Neural crest cell (in vitro differentiated cells): ENCODE results near the gene RALGDS. TPM values are rescaled to one million over a fixed set of nuclear protein-coding genes. Genes with fewer than 3 reads are reported as not detected.
"Not testable (repeated sequence)": the region's sequence is repeated elsewhere in the genome, so short reads cannot be mapped to it uniquely, and the experiment has no call there.

Experiments
- DNase-seq: peaks from one replicate; pipeline ENCODE4 v3.0.0; 2021; ENCODE audit warnings: low read depth, mixed read lengths, low spot score
- H3K27ac Mint-ChIP-seq: one replicate; pipeline ENCODE4 v1.8.0; 2021; ENCODE audit warnings: mild to moderate bottlenecking, mixed read lengths; ENCODE audit not compliant: unreplicated experiment
- H3K27me3 Mint-ChIP-seq: 2 replicates; pipeline ENCODE4 v1.8.0; 2021; ENCODE audit warnings: low read depth, mild to moderate bottlenecking, mixed read lengths
- H3K36me3 Mint-ChIP-seq: 2 replicates; pipeline ENCODE4 v1.8.0; 2021; ENCODE audit warnings: low read depth, mild to moderate bottlenecking, mixed read lengths
- H3K4me1 Mint-ChIP-seq: 2 replicates; pipeline ENCODE4 v1.8.0; 2021; ENCODE audit warnings: mixed read lengths
- H3K4me3 Mint-ChIP-seq: one replicate; pipeline ENCODE4 v1.8.0; 2021; ENCODE audit warnings: mild to moderate bottlenecking, mixed read lengths
- H3K9me3 Mint-ChIP-seq: 2 replicates; pipeline ENCODE4 v1.8.0; 2021; ENCODE audit warnings: mixed read lengths
- long read RNA-seq: library from polyadenylated mRNA; unstranded; transcript quantifications from one replicate; pipeline ENCODE4 v2.0.0, GENCODE V29; 2020
- total RNA-seq: library from RNA; stranded (reverse); gene quantifications from 2 replicates; pipeline ENCODE4 v1.2.1, GENCODE V29; 2021
- TF ChIP-seq, protein P1 (sequence below): fragments of 200-600 bp; sonication (generic); conservative IDR thresholded peaks from 2 replicates; pipeline ENCODE4 v1.5.0; 2021; ENCODE audit warnings: antibody characterized with exemption, mild to moderate bottlenecking

Gene RALGDS
- total RNA-seq, result 72.4 and 73.8 TPM in 2 replicates
- long read RNA-seq, partial matches to known transcripts, result 0 of 1 reads
- long read RNA-seq, other reads (novel, unspliced or antisense), result 1 of 1 reads

DNA sequence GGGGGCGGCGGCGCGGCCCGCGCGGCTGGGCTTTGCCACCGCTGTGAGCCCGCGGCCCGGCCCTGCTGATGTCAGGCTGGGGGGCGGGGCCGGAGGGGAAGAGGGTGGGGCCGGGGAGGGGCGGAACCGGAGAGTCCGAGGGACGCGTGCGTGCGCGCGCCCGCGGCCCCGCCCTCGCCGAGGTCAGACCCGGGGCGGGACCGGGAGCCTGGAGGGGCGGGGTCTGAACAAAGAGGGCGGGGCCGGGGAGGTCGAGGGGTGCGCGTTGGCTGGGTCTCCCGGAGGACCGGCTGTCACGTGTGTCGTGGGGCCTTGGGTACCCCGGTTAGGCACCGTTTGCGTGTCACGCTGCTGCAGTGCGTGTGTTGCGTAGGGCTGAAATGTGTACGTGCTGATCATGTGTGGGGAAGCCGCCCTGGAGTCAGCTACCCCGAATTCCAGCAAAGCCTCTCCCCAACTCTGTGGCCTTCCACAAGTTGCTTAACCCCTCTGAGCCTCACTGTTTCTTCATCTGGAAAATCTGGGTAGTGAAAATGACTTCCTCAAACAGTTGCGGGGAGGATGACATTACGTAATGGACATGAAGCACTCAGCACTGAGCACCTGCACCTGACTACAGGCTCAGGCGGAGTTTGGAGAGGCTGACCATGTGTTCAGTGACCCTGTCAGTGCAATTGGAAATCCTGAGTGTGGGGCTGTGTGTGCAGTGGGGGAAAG, at the start of gene RALGDS:
RALGDS (minus strand) TSS at position 43 of the 717 bp plus-strand sequence. CDS start 86 bp downstream, outside the sequence.
- TF ChIP-seq, protein P1, sequence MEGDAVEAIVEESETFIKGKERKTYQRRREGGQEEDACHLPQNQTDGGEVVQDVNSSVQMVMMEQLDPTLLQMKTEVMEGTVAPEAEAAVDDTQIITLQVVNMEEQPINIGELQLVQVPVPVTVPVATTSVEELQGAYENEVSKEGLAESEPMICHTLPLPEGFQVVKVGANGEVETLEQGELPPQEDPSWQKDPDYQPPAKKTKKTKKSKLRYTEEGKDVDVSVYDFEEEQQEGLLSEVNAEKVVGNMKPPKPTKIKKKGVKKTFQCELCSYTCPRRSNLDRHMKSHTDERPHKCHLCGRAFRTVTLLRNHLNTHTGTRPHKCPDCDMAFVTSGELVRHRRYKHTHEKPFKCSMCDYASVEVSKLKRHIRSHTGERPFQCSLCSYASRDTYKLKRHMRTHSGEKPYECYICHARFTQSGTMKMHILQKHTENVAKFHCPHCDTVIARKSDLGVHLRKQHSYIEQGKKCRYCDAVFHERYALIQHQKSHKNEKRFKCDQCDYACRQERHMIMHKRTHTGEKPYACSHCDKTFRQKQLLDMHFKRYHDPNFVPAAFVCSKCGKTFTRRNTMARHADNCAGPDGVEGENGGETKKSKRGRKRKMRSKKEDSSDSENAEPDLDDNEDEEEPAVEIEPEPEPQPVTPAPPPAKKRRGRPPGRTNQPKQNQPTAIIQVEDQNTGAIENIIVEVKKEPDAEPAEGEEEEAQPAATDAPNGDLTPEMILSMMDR, result no peak
- peak; percentile 73 for DNase-seq
- Mint-ChIP-seq H3K27ac (no peak within 1 kb of the TSS), H3K27me3 (no peaks in the 10 kb centered on the region), H3K36me3 (no peaks in the 10 kb centered on the region), H3K4me1 (peaks cover 63% of the 10 kb centered on the region), H3K4me3 (peak within 1 kb of the TSS; percentile 85), H3K9me3 (no peaks in the 10 kb centered on the region)

DNA sequence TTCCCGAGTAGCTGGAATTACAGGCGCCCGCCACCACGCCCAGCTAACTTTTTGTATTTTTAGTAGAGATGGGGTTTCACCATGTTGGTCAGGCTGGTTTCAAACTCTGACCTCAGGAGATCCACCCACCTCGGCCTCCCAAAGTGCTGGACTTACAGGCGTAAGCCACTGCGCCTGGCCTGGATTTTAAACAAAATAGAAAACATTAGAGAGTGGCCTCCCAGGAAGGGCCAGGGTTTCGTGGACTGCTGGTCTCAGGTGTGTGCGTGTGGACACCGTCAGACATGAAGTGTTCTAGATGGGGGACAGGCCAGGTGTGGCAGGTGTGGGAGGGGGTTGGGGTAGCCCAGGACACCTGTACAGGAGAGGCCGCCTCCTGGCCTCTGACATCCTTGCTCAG, 49.7 kb upstream of the RALGDS start:
- Mint-ChIP-seq H3K9me3 (no peaks in the 10 kb centered on the region), H3K27me3 (peaks cover 15% of the 10 kb centered on the region), H3K36me3 (no peaks in the 10 kb centered on the region), H3K27ac (no peak overlapping the region), H3K4me1 (no peaks in the 10 kb centered on the region), H3K4me3 (no peak overlapping the region)
- DNase-seq, result no peak
- TF ChIP-seq, protein P1, result no peak

DNA sequence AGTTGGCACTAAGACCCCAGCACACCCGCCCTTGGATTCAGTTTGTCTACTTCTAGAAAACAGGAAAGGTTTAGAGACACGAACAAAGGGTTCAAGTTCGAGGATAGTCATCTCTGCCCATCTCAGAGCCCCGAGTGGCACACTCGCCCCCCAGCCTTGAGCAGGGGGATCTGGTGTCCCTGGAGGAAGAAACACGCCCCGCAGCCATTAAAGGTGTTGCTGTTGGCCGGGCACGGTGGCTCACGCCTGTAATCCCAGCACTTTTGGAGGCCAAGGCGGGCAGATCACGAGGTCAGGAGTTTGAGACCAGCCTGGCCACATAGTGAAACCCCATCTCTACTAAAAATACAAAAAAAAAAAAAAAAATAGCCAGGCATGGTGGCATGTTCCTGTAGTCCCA, 48.6 kb upstream of the RALGDS start:
- H3K4me3 Mint-ChIP-seq, H3K4me1 Mint-ChIP-seq, H3K27ac Mint-ChIP-seq, H3K27me3 Mint-ChIP-seq, DNase-seq, H3K36me3 Mint-ChIP-seq, H3K9me3 Mint-ChIP-seq: not testable (repeated sequence)

DNA sequence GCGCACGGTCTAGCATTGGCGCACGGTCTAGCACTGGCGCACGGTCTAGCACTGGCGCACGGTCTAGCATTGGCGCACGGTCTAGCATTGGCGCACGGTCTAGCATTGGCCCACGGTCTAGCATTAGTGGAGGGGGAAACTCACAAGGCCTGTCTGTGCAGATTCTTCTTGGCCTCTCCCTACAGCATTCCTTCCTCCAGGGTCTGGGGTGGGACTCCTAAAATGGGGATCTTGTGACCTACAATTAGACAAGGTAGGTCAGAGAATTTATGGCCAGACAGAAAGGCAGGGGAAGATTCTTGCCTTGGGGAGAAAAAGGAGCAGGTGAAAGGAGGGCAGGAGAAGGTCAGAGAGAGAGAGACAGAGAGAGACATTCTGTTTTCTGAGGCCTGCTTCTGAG, 48.1 kb upstream of the RALGDS start:
- TF ChIP-seq, protein P1, result no peak
- no peak for DNase-seq
- no peak overlapping the region for H3K27ac Mint-ChIP-seq
- H3K36me3 Mint-ChIP-seq, result no peaks in the 10 kb centered on the region
- no peaks in the 10 kb centered on the region for H3K9me3 Mint-ChIP-seq
- peaks cover 1% of the 10 kb centered on the region for H3K4me1 Mint-ChIP-seq
- H3K4me3 Mint-ChIP-seq, result no peak overlapping the region
- peaks cover 5% of the 10 kb centered on the region for H3K27me3 Mint-ChIP-seq

DNA sequence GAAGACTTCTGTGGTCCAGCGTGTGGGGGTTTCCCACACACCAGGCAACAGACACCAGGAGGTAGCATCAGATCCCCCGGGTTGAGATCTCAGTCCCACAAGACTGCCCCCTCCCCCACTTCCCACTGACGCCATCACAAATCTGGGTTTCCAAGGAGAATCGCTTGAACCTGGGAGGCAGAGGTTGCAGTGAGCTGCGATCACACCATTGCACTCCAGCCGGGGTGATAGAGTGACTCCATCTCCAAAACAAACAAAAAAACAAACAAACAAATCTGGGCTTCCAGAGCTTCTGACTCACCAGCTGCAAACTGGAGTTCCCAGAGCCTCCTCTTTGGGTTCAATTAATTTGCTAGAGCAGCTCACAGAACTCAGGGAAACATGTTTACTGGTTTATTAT, 47.4 kb upstream of the RALGDS start:
- no peak overlapping the region for H3K27ac Mint-ChIP-seq
- no peak for DNase-seq
- peaks cover 2% of the 10 kb centered on the region for H3K27me3 Mint-ChIP-seq
- no peaks in the 10 kb centered on the region for H3K9me3 Mint-ChIP-seq
- H3K4me1 Mint-ChIP-seq, result peaks cover 5% of the 10 kb centered on the region
- TF ChIP-seq, protein P1, result no peak
- H3K4me3 Mint-ChIP-seq, result no peak overlapping the region
- H3K36me3 Mint-ChIP-seq, result no peaks in the 10 kb centered on the region

DNA sequence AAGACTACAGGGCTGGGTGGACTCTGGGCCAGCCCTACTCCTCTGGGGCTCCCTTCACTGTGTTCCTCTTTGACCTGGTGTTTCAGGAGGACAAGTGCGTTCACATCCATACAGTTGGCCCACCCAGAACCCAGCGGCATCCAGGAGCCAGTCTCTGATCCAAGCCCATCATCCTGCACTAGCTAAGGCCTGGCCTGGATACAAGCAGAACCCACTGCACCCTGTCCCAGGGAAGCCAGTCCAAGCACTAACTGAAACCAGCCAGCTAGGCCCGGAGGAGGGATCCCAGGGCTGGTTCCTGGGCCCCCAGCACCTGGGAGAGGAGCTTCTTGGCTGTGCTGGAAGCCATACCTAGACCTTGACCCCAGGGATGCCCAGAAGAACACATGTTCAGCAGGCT, 46.7 kb upstream of the RALGDS start:
- Mint-ChIP-seq H3K27ac (no peak overlapping the region), H3K4me1 (peaks cover 5% of the 10 kb centered on the region), H3K27me3 (peaks cover 2% of the 10 kb centered on the region), H3K36me3 (no peaks in the 10 kb centered on the region), H3K4me3 (no peak overlapping the region), H3K9me3 (no peaks in the 10 kb centered on the region)
- DNase-seq, result no peak
- TF ChIP-seq, protein P1, result no peak
